Urinary bladder (tissue), 4 donors: ENCODE data around the gene TMEM208. TPM values are rescaled to one million over a fixed set of nuclear protein-coding genes. Genes with fewer than 3 reads are reported as not detected.
A peak's percentile ranks its signal among the peaks of the same experiment; 100 is the strongest.

Source experiments
- DNase-seq: peaks from one replicate; pipeline ENCODE4 v3.0.0-alpha.2; 2015; ENCODE audit errors: extremely low spot score
- H3K27ac ChIP-seq: one replicate; pipeline ENCODE4 v1.5.1; 2013; ENCODE audit warnings: low read depth, mild to moderate bottlenecking, moderate library complexity
- H3K36me3 ChIP-seq: one replicate; pipeline ENCODE4 v1.6.1; 2013; ENCODE audit warnings: mild to moderate bottlenecking, moderate library complexity; ENCODE audit not compliant: insufficient read depth
- H3K4me1 ChIP-seq: one replicate; pipeline ENCODE4 v1.6.1; 2013; ENCODE audit warnings: mild to moderate bottlenecking, moderate library complexity; ENCODE audit not compliant: insufficient read depth
- H3K4me3 ChIP-seq: one replicate; pipeline ENCODE4 v1.5.1; 2013; ENCODE audit warnings: low read depth, low read length
- WGBS: extraction: QIAGEN DNeasy Blood & Tissue Kit; methylation state at CpG from one replicate; pipeline ENCODE4 v1.1.7; 2013; 5-methylcytosine and 5-hydroxymethylcytosine counted together
- polyA plus RNA-seq: library from polyadenylated mRNA; stranded (reverse); fragments of 200-250 nt; gene quantifications from one replicate; pipeline ENCODE4 v1.2.3, GENCODE V29; 2013
- total RNA-seq: library from RNA; depleted of rRNA; stranded (reverse); fragments of >200 nt; gene quantifications from one replicate; pipeline ENCODE4 v1.2.3, GENCODE V29; 2014
- donor health status: healthy with polysubstance abuse.
- donor health status: healthy.

The TMEM208 gene
- total and polyA plus RNA-seq, 2 donors = 12.6 to 54.4 TPM

DNA sequence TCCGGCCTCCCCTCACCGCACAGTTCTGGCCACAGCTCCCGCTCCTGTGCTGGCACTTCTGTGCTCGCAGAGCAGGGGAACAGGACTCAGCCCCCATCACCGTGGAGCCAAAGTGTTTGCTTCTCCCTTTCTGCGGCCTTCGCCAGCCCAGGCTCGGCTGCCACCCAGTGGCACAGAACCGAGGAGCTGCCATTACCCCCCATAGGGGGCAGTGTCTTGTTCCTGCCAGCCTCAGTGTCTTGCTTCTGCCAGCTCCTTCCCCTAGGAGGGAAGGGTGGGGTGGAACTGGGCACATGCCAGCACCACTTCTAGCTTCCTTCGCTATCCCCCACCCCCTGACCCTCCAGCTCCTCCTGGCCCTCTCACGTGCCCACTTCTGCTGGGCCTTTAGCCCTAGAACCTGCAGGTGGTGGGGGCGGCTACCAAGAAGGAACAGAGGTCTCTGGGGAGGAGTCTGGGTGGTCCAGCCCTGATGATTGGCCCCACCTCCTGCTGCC, 28.6 kb upstream of the TMEM208 start:
- peaks cover 12% of the 10 kb centered on the region for H3K36me3 ChIP-seq

DNA sequence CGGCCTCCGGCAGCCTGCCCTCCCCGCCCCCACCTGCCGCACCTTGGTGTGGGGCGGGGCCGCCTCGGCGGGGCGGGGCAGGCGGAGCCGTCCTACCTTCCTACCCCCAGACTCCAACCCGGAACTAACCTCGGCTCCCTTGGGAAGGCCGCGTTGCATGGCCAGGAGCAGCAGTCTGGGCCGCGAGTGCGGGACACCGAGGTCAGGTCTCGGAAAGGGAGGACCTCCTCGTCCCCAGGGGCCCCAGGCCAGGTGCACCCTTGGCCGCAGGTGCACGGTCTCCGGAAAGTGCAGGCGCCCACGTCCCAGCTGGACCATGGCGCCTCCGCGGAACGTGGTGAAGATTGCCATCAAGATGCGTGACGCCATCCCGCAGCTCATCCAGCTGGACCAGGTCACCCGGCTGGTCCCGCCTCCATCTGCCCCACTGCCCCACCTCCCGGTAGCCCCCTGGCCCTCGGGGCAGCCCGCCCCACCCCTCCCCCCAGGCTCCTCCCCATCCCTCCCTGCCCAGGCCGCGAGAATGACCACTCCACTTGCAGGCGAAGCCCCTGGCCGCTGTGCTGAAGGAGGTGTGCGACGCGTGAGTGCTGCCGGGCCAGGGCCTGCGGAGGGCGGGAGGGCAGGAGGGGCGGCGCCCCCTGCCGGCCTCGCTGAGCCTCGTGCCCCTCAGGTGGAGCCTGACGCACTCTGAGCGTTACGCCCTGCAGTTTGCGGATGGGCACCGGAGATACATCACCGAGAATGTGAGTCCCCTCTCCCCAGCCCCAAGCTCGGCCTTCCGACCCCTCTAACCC, 27.7 kb upstream of the TMEM208 start, which contains the start of gene ELMO3:
Gene ELMO3, plus strand, starts transcription at position 121 of the 797 bp plus-strand sequence. Its CDS starts 196 bp downstream, at position 317.
- peak within 1 kb of the TSS; percentile 49 for H3K27ac ChIP-seq
- no peaks in the 10 kb centered on the region for H3K4me1 ChIP-seq
- no peak for DNase-seq
- H3K4me3 ChIP-seq = peak within 1 kb of the TSS; percentile 8
- peaks cover 11% of the 10 kb centered on the region for H3K36me3 ChIP-seq
- 39% methylated on average over 61 of the region's 61 CpGs for WGBS

More for the DNA sequence above, 28.6 kb upstream of the TMEM208 start:
- DNase-seq = no peak
- H3K4me1 ChIP-seq = no peaks in the 10 kb centered on the region
- 54% methylated on average over 12 of the region's 12 CpGs for WGBS
- no peak overlapping the region for H3K4me3 ChIP-seq
- H3K27ac ChIP-seq = peak overlapping the region; percentile 49

DNA sequence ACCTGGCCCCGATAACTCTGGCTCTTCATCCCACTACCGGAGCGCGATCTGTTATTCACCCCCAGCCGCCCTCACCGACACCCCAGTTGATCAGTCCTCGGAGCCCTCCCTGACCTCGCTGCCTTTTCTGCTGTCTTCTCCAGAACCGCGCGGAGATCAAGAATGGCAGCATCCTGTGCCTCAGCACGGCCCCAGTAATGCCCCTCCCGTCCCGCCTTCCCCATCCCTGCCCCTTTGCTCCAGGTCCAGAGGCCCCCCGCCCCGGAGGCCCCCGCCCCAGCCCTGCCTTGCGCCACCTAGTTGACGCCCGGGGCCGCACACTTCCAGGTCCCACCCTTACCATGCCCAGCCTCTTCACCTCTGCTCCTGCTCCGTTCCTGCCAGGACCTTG, 27.1 kb upstream of the TMEM208 start:
- WGBS = 29% methylated on average over 22 of the region's 22 CpGs
- no peak overlapping the region for H3K27ac ChIP-seq
- H3K4me1 ChIP-seq = no peaks in the 10 kb centered on the region
- no peak for DNase-seq
- H3K4me3 ChIP-seq = no peak overlapping the region
- H3K36me3 ChIP-seq = peaks cover 9% of the 10 kb centered on the region

DNA sequence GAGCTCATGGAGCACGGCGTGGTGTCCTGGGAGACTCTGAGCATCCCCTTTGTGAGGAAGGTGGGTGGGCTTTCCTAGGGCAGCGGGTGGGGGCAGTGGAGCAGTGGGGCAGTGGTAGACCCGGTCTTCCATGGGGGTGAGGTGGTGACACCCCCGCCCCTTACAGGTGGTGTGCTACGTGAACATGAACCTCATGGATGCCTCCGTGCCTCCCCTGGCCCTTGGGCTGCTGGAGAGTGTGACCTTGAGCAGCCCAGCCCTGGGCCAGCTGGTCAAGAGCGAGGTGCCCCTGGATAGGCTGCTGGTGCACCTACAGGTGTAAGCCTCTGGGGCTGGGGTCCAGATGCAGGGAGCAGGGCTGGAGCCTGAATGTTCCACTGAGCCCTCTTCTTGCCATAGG, 26.4 kb upstream of the TMEM208 start:
- WGBS = 92% methylated on average over 8 of the region's 8 CpGs
- DNase-seq = no peak
- Histone ChIP-seq H3K27ac (no peak overlapping the region), H3K36me3 (peaks cover 6% of the 10 kb centered on the region), H3K4me3 (no peak overlapping the region), H3K4me1 (no peaks in the 10 kb centered on the region)

DNA sequence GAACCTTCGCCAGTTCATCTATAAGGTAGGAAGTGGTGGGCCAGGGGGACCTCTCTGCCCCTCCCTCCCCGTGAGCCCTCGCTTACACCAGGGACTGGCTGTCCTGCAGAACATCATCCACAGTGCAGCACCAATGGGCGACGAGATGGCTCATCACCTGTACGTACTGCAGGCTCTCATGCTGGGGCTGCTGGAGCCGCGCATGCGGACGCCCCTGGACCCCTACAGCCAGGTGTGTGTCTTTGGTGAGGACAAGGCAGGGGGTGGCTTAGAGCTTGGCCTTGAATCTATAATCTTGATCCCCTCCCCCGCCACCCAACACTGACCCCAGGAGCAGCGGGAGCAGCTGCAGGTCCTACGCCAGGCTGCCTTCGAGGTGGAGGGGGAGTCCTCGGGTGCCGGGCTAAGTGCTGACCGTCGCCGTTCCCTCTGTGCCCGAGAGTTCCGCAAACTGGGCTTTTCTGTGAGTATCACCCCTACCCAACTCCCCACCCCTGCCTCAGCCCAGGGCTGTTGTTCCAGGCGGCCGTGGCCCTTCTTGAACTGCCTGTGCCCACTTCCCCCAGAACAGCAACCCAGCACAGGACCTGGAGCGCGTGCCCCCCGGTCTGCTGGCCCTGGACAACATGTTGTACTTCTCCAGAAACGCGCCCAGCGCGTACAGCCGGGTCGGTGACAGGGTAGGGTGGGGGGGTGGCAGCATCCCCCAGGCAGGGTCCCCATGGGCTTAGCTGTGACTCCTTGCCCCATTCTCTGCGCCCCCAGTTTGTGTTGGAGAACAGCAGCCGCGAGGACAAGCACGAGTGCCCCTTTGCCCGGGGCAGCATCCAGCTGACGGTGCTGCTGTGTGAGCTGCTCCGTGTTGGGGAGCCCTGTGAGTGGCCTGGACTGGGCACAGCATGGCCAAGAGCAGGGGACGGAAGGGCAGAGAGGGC, 25.3 kb upstream of the TMEM208 start:
- WGBS = 94% methylated on average over 40 of the region's 40 CpGs
- Histone ChIP-seq H3K4me1 (no peaks in the 10 kb centered on the region), H3K36me3 (peaks cover 5% of the 10 kb centered on the region), H3K4me3 (no peak overlapping the region), H3K27ac (no peak overlapping the region)
- no peak for DNase-seq

DNA sequence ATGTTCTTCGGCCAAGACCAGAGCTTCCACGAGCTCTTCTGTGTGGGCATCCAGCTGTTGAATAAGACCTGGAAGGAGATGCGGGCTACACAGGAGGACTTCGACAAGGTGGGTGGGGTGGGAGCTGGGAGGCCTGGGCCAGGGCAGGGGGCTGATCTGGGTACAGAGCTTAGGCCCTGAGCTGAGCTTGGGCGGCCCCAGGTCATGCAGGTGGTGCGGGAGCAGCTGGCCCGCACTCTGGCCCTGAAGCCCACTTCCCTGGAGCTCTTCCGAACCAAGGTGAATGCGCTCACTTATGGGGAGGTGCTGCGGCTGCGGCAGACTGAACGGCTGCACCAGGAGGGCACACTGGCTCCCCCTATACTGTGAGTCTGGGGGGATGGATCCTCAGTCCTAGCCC, 24.5 kb upstream of the TMEM208 start:
- H3K36me3 ChIP-seq = peaks cover 5% of the 10 kb centered on the region
- no peak overlapping the region for H3K27ac ChIP-seq
- whole genome bisulfite sequencing = 95% methylated on average over 12 of the region's 12 CpGs
- no peak for DNase-seq
- no peaks in the 10 kb centered on the region for H3K4me1 ChIP-seq
- no peak overlapping the region for H3K4me3 ChIP-seq

DNA sequence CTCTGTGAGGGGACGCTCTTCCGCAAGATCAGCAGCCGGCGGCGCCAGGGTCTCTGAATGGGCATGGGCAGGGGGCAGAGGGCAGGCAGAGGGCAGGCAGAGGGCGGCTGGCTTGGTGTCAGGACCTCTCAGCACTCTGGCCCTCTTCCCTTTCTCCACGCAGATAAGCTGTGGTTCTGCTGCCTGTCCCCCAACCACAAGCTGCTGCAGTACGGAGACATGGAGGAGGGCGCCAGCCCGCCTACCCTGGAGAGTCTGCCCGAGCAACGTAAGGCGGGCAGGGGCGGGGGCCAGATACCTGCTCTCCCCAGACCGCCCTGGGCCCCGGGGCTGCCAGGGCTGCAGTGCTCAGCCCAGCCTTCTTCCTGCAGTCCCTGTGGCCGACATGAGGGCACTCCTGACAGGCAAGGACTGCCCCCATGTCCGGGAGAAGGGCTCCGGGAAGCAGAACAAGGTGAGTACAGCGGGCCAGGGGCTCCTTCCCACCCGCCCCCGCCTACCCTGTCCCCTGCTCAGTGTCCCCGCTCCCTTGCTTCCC, 23.9 kb upstream of the TMEM208 start:
- peaks cover 5% of the 10 kb centered on the region for H3K36me3 ChIP-seq
- WGBS = 88% methylated on average over 23 of the region's 23 CpGs
- no peak for DNase-seq
- H3K4me1 ChIP-seq = no peaks in the 10 kb centered on the region
- no peak overlapping the region for H3K4me3 ChIP-seq
- no peak overlapping the region for H3K27ac ChIP-seq

DNA sequence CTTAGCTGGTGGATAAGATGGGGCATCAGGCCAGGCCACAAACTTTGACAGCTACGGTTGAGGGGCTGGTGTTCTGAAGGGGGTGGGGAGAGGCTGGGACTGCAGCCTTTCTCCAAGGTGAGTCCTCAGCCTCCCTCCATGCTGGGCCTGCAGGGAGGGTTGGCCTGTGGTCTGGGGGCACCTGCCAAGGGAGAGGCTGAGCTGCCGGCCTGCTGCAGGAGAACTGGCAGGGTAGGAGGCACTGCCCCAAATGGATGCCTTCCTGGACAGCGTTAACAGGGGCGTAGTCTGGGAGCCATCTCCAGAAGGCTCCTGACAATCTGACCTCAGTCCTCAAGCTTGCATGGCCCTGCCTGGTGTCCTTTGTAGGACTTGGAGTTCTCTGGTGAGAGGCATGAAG, 22.9 kb upstream of the TMEM208 start:
- H3K4me1 ChIP-seq = no peaks in the 10 kb centered on the region
- WGBS = 82% methylated on average over 4 of the region's 4 CpGs
- DNase-seq = no peak
- H3K4me3 ChIP-seq = no peak overlapping the region
- peaks cover 5% of the 10 kb centered on the region for H3K36me3 ChIP-seq
- H3K27ac ChIP-seq = no peak overlapping the region

DNA sequence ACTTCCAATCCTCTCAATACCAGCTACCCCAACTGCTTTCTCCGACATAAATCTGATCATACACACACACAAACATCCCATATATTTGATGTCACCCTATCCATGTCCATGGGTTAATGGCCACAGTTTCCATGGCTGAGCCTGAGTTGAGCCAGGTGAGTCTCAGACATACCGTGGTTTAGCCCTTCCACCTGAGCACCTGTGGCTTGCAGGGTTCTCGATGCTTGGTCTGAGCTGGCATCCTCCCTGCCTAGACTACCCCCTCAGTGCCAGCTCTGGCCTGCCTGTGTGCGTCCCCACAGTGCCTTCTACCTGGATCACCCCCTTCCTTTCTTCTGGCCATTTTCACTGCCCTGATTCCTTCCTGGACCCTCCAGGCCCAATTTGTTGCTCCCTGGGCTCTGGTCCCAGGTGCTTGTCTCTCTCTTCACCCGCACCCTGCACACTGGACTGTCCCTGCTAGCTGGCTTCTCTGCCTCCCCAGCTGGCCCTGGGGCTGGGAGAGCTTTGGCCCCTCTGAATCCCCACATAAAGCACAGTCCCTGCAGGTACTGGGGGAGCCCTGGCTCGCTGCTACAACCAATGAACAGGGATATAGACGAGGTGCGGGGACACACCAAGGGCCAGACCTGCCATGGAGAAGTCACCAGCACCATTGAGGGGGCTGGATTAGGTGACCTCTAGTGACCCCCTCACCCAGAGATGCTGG, 20.6 kb upstream of the TMEM208 start:
- H3K27ac ChIP-seq = no peak overlapping the region
- H3K36me3 ChIP-seq = peaks cover 5% of the 10 kb centered on the region
- no peak overlapping the region for H3K4me3 ChIP-seq
- 92% methylated on average over 8 of the region's 8 CpGs for WGBS
- DNase-seq = no peak
- H3K4me1 ChIP-seq = no peaks in the 10 kb centered on the region

DNA sequence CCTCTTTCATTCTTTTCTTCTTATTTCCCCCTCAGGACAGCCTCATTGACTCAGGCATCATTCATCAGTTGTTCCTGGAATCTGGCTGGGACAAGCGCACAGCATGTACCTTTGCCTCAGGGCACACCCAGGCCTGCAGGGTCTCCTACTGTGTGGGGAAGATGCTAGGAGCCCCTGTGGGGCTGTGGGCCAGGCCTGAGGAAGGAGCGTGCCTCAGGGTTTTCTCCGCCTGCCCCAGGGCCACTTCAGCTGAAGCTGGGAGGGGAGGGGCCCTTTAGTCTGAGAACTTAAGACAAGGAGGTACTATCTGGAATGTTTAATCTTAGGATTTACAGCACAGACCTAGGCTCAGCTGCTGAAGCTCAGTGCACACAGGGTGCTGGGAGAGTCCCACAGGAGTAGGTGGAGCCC, 20.1 kb upstream of the TMEM208 start:
- peaks cover 5% of the 10 kb centered on the region for H3K36me3 ChIP-seq
- no peak for DNase-seq
- 92% methylated on average over 3 of the region's 3 CpGs for WGBS
- H3K4me1 ChIP-seq = no peaks in the 10 kb centered on the region
- H3K27ac ChIP-seq = no peak overlapping the region
- no peak overlapping the region for H3K4me3 ChIP-seq

DNA sequence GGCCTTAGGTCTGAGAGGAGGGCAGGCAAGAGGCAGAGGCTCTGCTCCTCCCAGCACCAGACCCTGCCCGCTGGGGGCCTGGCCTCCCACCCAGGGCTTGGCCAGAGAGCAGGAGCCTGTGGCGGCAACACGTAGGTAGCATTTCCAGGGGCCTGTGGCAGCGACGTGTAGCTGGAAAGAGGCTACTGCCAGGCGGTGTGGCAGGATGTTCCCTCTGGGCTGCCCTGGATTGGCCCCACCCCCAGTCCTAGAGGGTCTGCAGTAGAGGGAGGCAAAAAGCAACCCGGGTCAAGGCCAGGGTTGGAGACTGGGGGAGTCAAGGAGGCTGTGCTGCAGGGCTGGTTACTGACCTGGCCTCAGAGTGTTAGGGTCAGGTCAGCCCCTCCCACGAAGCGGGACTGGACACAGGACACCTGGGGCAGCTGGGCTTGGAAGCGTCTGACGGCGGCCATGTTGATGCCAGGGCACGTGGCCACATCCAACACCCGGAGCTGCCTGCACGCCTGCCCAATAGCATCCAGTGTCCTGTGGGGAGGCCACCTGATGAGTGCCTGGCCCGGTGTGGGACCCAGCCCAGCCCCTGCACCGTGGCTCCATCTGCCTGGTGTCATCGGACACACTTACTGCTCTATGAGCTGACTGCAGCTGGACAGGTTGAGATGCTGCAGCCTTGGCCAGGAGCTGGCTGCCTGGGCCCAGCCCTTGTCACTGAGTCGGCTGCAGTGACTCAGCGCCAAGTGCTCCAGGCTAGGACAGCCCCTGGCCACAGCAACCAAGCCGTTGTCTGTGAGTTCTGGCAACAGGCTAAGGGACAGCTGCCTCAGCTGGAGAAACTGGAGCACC, 19.5 kb upstream of the TMEM208 start:
- no peak overlapping the region for H3K4me3 ChIP-seq
- H3K27ac ChIP-seq = no peak overlapping the region
- 74% methylated on average over 21 of the region's 21 CpGs for WGBS
- no peaks in the 10 kb centered on the region for H3K4me1 ChIP-seq
- no peak for DNase-seq
- H3K36me3 ChIP-seq = peaks cover 5% of the 10 kb centered on the region

DNA sequence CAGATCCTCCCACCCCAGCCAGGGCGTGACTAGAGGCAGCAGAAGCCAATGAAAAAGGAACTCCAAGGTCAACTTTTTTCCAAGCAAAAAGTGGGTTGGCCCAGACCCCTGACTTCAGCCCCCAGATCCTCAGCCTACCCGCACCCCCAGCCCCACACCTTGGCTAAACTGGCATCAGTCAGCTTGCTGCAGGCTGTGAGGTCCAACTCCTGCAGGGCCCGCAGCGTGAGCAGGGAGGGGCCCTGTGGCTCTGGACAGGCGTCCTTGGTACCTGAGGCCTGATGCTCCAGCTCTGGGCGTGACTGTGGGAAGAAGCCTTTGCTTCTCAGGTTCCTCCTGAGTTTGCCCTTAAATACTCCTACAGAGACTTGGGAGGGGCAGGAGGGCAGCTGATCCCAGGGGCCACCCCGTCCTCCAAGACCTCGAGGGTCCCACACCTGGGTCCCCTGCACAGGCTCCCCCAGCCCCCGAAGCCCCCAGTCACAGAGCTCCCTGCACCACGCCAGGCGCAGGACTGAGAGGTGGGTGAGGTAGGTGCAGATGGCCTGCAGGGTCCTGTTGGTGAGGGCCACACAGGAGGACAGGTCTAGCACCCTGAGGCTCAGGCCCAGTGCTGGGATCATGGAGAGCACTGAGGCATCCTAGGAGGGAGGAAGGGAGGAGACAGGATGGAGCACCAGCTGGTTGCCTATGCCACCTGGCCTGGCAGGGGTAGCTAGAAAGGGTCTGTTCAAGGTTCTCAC, 18.6 kb upstream of the TMEM208 start:
- WGBS = 93% methylated on average over 11 of the region's 11 CpGs
- Histone ChIP-seq H3K4me3 (no peak overlapping the region), H3K36me3 (no peaks in the 10 kb centered on the region), H3K4me1 (no peaks in the 10 kb centered on the region), H3K27ac (no peak overlapping the region)
- DNase-seq = no peak
